K562 (cell line): Measurements from ENCODE around the gene DMD. TPM values are rescaled to one million over a fixed set of nuclear protein-coding genes. Genes with fewer than 3 reads are reported as not detected.

Source experiments
- ARHGAP35 ChIP-seq: fragments of 450-650 bp; IDR thresholded peaks from 2 replicates; pipeline ENCODE4 v1.6.1; 2018; ENCODE audit not compliant: partially characterized antibody
- CBX3 ChIP-seq, 2 experiments: IDR thresholded peaks; 1 replicate in 1 of 2; 2 replicates in 1 of 2; pipeline ENCODE4 v1.6.1; 2012; ENCODE audit warnings: inconsistent platforms in 2 of 2, low read length in 2 of 2, borderline replicate concordance in 1 of 2, control low read depth in 1 of 2
- CEBPG ChIP-seq, 3 experiments: fragments of 200-800 bp in 1 of 3; sonication (Bioruptor generic) in 1 of 3; sonication (generic) in 1 of 3; formaldehyde crosslinking in 1 of 3; IDR thresholded peaks in 2 of 3; conservative IDR thresholded peaks in 1 of 3; 2 replicates each; pipeline versions ENCODE4 v1.6.1 to v1.8.0; 2016 to 2022; ENCODE audit warnings: missing compliant biosample characterization in 2 of 3, missing genetic modification characterization in 2 of 3, mild to moderate bottlenecking in 1 of 3, missing genetic modification reagents in 1 of 3
- HMG20B ChIP-seq: fragments of 250-450 bp; sonication (Bioruptor Pico); IDR thresholded peaks from 2 replicates; pipeline ENCODE4 v1.5.0; 2021; ENCODE audit warnings: mild to moderate bottlenecking
- JUND ChIP-seq, 2 experiments: IDR thresholded peaks; 2 replicates in 1 of 2; 3 replicates in 1 of 2; pipeline ENCODE4 v1.6.1; 2011; ENCODE audit warnings: borderline replicate concordance in 2 of 2, low read depth in 2 of 2, low read length in 2 of 2, improper control_type of control experiment in 1 of 2, missing biosample characterization in 1 of 2, missing genetic modification characterization in 1 of 2, missing genetic modification reagents in 1 of 2
- L3MBTL2 ChIP-seq: fragments of 450-650 bp; IDR thresholded peaks from 2 replicates; pipeline ENCODE4 v1.6.1; 2016; ENCODE audit warnings: mild to moderate bottlenecking, moderate library complexity
- NELFE ChIP-seq: IDR thresholded peaks from 2 replicates; pipeline ENCODE4 v1.6.1; 2011; ENCODE audit warnings: mild to moderate bottlenecking; ENCODE audit not compliant: insufficient read depth, insufficient read length
- NFRKB ChIP-seq: fragments of 450-650 bp; IDR thresholded peaks from 2 replicates; pipeline ENCODE4 v1.6.1; 2016; ENCODE audit warnings: low read depth
- RAD51 ChIP-seq: fragments of 450-650 bp; IDR thresholded peaks from 2 replicates; pipeline ENCODE4 v1.7.1; 2016; ENCODE audit warnings: low read depth, mild to moderate bottlenecking, borderline replicate concordance
- SIN3A ChIP-seq, 2 experiments: fragments of 150-350 bp in 1 of 2; IDR thresholded peaks; 2 replicates each; pipeline ENCODE4 v1.6.1; 2011 to 2016; ENCODE audit warnings: borderline replicate concordance in 2 of 2, low read depth in 2 of 2, low read length in 2 of 2, mild to moderate bottlenecking in 2 of 2, moderate library complexity in 2 of 2; ENCODE audit not compliant: control insufficient read depth in 1 of 2
- SPI1 ChIP-seq: IDR thresholded peaks from 2 replicates; pipeline ENCODE4 v1.6.1; 2011; ENCODE audit warnings: low read depth, low read length, control low read depth, borderline replicate concordance
- SRF ChIP-seq, 2 experiments: fragments of 250-450, 450-650 bp in 1 of 2; sonication (Bioruptor Pico) in 1 of 2; sonication (generic) in 1 of 2; formaldehyde crosslinking; IDR thresholded peaks; 2 replicates each; pipeline versions ENCODE4 v1.5.0 to v1.5.1; 2020 to 2022; ENCODE audit warnings: mild to moderate bottlenecking in 1 of 2, missing genetic modification reagents in 1 of 2
- SRSF3 ChIP-seq: fragments of 200-400 bp; formaldehyde crosslinking; IDR thresholded peaks from 2 replicates; pipeline ENCODE4 v1.6.1; 2016; ENCODE audit warnings: mild to moderate bottlenecking, low read length, moderate library complexity; ENCODE audit not compliant: insufficient read depth
- STAG1 ChIP-seq: sonication (generic); formaldehyde crosslinking; IDR thresholded peaks from 2 replicates; pipeline ENCODE4 v1.5.0; 2020; ENCODE audit warnings: missing genetic modification reagents, borderline replicate concordance
- TAF15 ChIP-seq: fragments of 200-400 bp; formaldehyde crosslinking; IDR thresholded peaks from 2 replicates; pipeline ENCODE4 v1.6.1; 2017; ENCODE audit warnings: mild to moderate bottlenecking, low read depth, low read length, moderate library complexity
- TAF7 ChIP-seq: fragments of 450-650 bp; IDR thresholded peaks from 2 replicates; pipeline ENCODE4 v1.6.1; 2016; ENCODE audit warnings: missing genetic modification characterization, missing compliant biosample characterization
- ZBTB7A ChIP-seq: IDR thresholded peaks from 2 replicates; pipeline ENCODE4 v1.6.1; 2011; ENCODE audit warnings: low read depth, mild to moderate bottlenecking, low read length, moderate library complexity, borderline replicate concordance; ENCODE audit not compliant: control insufficient read depth
- ZNF184 ChIP-seq: sonication (generic); formaldehyde crosslinking; IDR thresholded peaks from 2 replicates; pipeline ENCODE4 v1.5.0; 2020; ENCODE audit warnings: missing genetic modification reagents
- ZNF586 ChIP-seq: fragments of 450-650 bp; formaldehyde crosslinking; conservative IDR thresholded peaks from 2 replicates; pipeline ENCODE4 v1.4.0; 2020; ENCODE audit warnings: mild to moderate bottlenecking, moderate library complexity
- ZNF695 ChIP-seq: fragments of 450-650 bp; formaldehyde crosslinking; IDR thresholded peaks from 2 replicates; pipeline ENCODE4 v1.4.0; 2020; ENCODE audit warnings: mild to moderate bottlenecking, moderate library complexity
- polyA plus RNA-seq, 8 experiments: library from polyadenylated mRNA; depleted of rRNA in 4 of 8; stranded (reverse) in 5 of 8; unstranded in 3 of 8; fragments of >200 nt; fragmentation: Nextera tagmentation in 2 of 8; fragmentation: Illumina TruSeq in 1 of 8; extraction: Ambion mirVana in 2 of 8; extraction: Trizol in 1 of 8; gene quantifications; 2 replicates each; pipeline versions ENCODE4 v1.2.1 to v1.2.3, GENCODE V29; 2011 to 2014; ENCODE audit warnings: inconsistent platforms in 1 of 8, missing spikeins in 1 of 8
- total RNA-seq, 7 experiments: library from RNA; depleted of rRNA in 6 of 7; stranded (reverse); fragments of >200 nt in 6 of 7; fragmentation: Illumina TruSeq in 2 of 7; extraction: Trizol in 2 of 7; gene quantifications; 2 replicates each; pipeline versions ENCODE4 v1.2.1 to v1.2.3, GENCODE V29; 2011 to 2021; ENCODE audit warnings: low replicate concordance in 1 of 7
- TF ChIP-seq, protein P1 (sequence below): fragments of 450-650 bp; formaldehyde crosslinking; IDR thresholded peaks from 2 replicates; pipeline ENCODE4 v1.4.0; 2022; ENCODE audit warnings: missing genetic modification characterization
- TF ChIP-seq, protein P2 (sequence below): fragments of 250-450 bp; sonication (Bioruptor Pico); IDR thresholded peaks from 2 replicates; pipeline ENCODE4 v1.8.0; 2022; ENCODE audit warnings: inconsistent platforms
- TF ChIP-seq, protein P3 (sequence below): fragments of 250-450 bp; sonication (Bioruptor Pico); IDR thresholded peaks from 2 replicates; pipeline ENCODE4 v1.8.0; 2022; ENCODE audit warnings: moderate library complexity, mild to moderate bottlenecking, inconsistent platforms
- TF ChIP-seq, protein P4 (sequence below), 2 experiments: fragments of 450-650 bp in 1 of 2; sonication (generic) in 1 of 2; formaldehyde crosslinking in 1 of 2; IDR thresholded peaks in 1 of 2; conservative IDR thresholded peaks in 1 of 2; 2 replicates each; pipeline versions ENCODE4 v1.6.1 to v1.8.1; 2016 to 2023; ENCODE audit warnings: mild to moderate bottlenecking in 2 of 2, moderate library complexity in 2 of 2, inconsistent platforms in 1 of 2, missing genetic modification reagents in 1 of 2

The DMD gene
- total and polyA plus RNA-seq, 9 of the 15 experiments (the other 6 are each of a cell fraction or from before 2014, with no cell fraction given) = 3.8 to 20.4 (median 11.4) TPM

DNA sequence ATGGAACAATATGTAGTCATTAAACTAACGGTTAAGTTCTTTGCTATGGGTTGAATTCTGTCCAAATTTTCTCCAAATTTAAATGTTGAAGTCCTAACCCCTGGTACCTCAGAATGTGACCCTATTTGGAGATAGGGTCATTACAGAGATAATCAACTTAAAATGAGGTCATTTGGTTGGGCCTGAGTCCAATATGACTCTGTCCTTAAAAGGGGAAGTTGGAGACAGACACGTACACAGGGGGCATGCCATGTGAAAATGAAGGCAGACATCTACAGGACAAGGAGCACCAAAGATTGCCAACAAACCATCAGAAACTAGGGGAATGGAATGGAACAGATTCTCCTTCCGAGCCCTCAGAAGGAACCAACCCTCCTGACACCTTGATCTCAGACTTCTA is 1647.6 kb downstream of the DMD start (continued):
- TF ChIP-seq, protein P1, sequence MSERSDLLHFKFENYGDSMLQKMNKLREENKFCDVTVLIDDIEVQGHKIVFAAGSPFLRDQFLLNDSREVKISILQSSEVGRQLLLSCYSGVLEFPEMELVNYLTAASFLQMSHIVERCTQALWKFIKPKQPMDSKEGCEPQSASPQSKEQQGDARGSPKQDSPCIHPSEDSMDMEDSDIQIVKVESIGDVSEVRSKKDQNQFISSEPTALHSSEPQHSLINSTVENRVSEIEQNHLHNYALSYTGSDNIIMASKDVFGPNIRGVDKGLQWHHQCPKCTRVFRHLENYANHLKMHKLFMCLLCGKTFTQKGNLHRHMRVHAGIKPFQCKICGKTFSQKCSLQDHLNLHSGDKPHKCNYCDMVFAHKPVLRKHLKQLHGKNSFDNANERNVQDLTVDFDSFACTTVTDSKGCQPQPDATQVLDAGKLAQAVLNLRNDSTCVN (CRISPR knock-in tag) = no peak
- TF ChIP-seq ARHGAP35 (no peak), ZNF184 (CRISPR knock-in tag) (no peak), L3MBTL2 (peak; percentile 46), ZNF695 (CRISPR knock-in tag) (no peak), SRF (CRISPR knock-in tag; IDR thresholded peaks at IDR 0.05) (peak in 1 of 2 experiments; percentile 90; a peak in 2 of 4 replicates), TAF15 (no peak), SRSF3 (no peak), ZNF586 (CRISPR knock-in tag) (no peak), CEBPG (CRISPR knock-in tag; IDR thresholded peaks at IDR 0.05) (no peak), CEBPG (tag; conservative IDR thresholded peaks at IDR 0.05 in 1 of 2, IDR thresholded peaks at IDR 0.05 in 1 of 2) (no peak), NELFE (no peak), STAG1 (CRISPR knock-in tag) (no peak), RAD51 (no peak), CBX3 (IDR thresholded peaks at IDR 0.05; ENCODE audit: borderline replicate concordance in 1 of 2, low read length in 2 of 2) (no peak), HMG20B (no peak), JUND (IDR thresholded peaks at IDR 0.05; ENCODE audit: borderline replicate concordance, low read depth, low read length) (peak; percentile 60; the same call in 1 of the 2 replicates), JUND (tag; IDR thresholded peaks at IDR 0.05; ENCODE audit: borderline replicate concordance, low read depth, low read length) (peak; percentile 76; the same call in 2 of the 3 replicates), TAF7 (tag) (no peak), NFRKB (no peak), SPI1 (peak; percentile 58), SIN3A (IDR thresholded peaks at IDR 0.05; ENCODE audit: borderline replicate concordance in 2 of 2, control insufficient read depth in 1 of 2, low read depth in 2 of 2, low read length in 2 of 2) (no peak), ZBTB7A (no peak)
- TF ChIP-seq, protein P2, sequence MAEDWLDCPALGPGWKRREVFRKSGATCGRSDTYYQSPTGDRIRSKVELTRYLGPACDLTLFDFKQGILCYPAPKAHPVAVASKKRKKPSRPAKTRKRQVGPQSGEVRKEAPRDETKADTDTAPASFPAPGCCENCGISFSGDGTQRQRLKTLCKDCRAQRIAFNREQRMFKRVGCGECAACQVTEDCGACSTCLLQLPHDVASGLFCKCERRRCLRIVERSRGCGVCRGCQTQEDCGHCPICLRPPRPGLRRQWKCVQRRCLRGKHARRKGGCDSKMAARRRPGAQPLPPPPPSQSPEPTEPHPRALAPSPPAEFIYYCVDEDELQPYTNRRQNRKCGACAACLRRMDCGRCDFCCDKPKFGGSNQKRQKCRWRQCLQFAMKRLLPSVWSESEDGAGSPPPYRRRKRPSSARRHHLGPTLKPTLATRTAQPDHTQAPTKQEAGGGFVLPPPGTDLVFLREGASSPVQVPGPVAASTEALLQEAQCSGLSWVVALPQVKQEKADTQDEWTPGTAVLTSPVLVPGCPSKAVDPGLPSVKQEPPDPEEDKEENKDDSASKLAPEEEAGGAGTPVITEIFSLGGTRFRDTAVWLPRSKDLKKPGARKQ (CRISPR knock-in tag) = no peak
- TF ChIP-seq, protein P3, sequence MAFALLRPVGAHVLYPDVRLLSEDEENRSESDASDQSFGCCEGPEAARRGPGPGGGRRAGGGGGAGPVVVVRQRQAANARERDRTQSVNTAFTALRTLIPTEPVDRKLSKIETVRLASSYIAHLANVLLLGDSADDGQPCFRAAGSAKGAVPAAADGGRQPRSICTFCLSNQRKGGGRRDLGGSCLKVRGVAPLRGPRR (CRISPR knock-in tag) = no peak
- TF ChIP-seq, protein P4, sequence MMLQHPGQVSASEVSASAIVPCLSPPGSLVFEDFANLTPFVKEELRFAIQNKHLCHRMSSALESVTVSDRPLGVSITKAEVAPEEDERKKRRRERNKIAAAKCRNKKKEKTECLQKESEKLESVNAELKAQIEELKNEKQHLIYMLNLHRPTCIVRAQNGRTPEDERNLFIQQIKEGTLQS (IDR thresholded peaks at IDR 0.05) = peak; percentile 51
- TF ChIP-seq, protein P4 (CRISPR knock-in tag; conservative IDR thresholded peaks at IDR 0.05) = no peak
